HG03342 (cell line): ENCODE results near the gene SPDYE17.
"Not testable (repeated sequence)": the region's sequence is repeated elsewhere in the genome, so short reads cannot be mapped to it uniquely, and the experiment has no call there.

ENCODE experiments used
- ATAC-seq: cut with Tn5 transposase; IDR thresholded peaks from one replicate; pipeline ENCODE4 v1.9.1; 2021; ENCODE audit warnings: mild to moderate bottlenecking, moderate library complexity; ENCODE audit not compliant: unreplicated experiment

Gene SPDYE17

GRCh38 chr7:76998764-76999450, 33.3 kb downstream of the SPDYE17 start:
- not testable (repeated sequence) for ATAC-seq

GRCh38 chr7:76998285-76998589, 33.9 kb downstream of the SPDYE17 start:
- ATAC-seq, result no peak

GRCh38 chr7:76997381-76998284, 34.5 kb downstream of the SPDYE17 start:
- no peak for ATAC-seq

- not testable (repeated sequence) for ATAC-seq
Measured at GRCh38 chr7:76996932-76997331, 35.2 kb downstream of the SPDYE17 start.

GRCh38 chr7:76994286-76994685, 37.9 kb downstream of the SPDYE17 start:
- not testable (repeated sequence) for ATAC-seq

- not testable (repeated sequence) for ATAC-seq
Measured at GRCh38 chr7:76993831-76994230, 38.3 kb downstream of the SPDYE17 start.

- not testable (repeated sequence) for ATAC-seq
Measured at GRCh38 chr7:76992871-76993270, 39.3 kb downstream of the SPDYE17 start.

- ATAC-seq, result not testable (repeated sequence)
Measured at GRCh38 chr7:76992204-76992603, 40.0 kb downstream of the SPDYE17 start.

GRCh38 chr7:76990202-76990601, 42.0 kb downstream of the SPDYE17 start:
- ATAC-seq, result not testable (repeated sequence)

GRCh38 chr7:76985924-76986717, 46.0 kb downstream of the SPDYE17 start:
- ATAC-seq, result not testable (repeated sequence)

GRCh38 chr7:76984784-76985136, 47.4 kb downstream of the SPDYE17 start:
- ATAC-seq, result peak; percentile 96

- peak; percentile 18 for ATAC-seq
Measured at GRCh38 chr7:76983937-76984783, 48.0 kb downstream of the SPDYE17 start.

- not testable (repeated sequence) for ATAC-seq
Measured at GRCh38 chr7:76983333-76983732, 48.8 kb downstream of the SPDYE17 start.

GRCh38 chr7:76982501-76982900, 49.7 kb downstream of the SPDYE17 start:
- ATAC-seq, result not testable (repeated sequence)

GRCh38 chr7:76981187-76981970, 50.8 kb downstream of the SPDYE17 start:
- not testable (repeated sequence) for ATAC-seq

- not testable (repeated sequence) for ATAC-seq
Measured at GRCh38 chr7:76980576-76980975, 51.6 kb downstream of the SPDYE17 start.

GRCh38 chr7:76977761-76978367, 54.3 kb downstream of the SPDYE17 start:
- not testable (repeated sequence) for ATAC-seq

GRCh38 chr7:76974793-76975579, 57.2 kb downstream of the SPDYE17 start:
- not testable (repeated sequence) for ATAC-seq
